HG03354 (cell line): ENCODE data around the gene A3GALT2.

Experiments
- ATAC-seq: cut with Tn5 transposase; IDR thresholded peaks from one replicate; pipeline ENCODE4 v1.9.1; 2021; ENCODE audit warnings: mild to moderate bottlenecking; ENCODE audit not compliant: unreplicated experiment, poor library complexity, severe bottlenecking

The A3GALT2 gene

DNA sequence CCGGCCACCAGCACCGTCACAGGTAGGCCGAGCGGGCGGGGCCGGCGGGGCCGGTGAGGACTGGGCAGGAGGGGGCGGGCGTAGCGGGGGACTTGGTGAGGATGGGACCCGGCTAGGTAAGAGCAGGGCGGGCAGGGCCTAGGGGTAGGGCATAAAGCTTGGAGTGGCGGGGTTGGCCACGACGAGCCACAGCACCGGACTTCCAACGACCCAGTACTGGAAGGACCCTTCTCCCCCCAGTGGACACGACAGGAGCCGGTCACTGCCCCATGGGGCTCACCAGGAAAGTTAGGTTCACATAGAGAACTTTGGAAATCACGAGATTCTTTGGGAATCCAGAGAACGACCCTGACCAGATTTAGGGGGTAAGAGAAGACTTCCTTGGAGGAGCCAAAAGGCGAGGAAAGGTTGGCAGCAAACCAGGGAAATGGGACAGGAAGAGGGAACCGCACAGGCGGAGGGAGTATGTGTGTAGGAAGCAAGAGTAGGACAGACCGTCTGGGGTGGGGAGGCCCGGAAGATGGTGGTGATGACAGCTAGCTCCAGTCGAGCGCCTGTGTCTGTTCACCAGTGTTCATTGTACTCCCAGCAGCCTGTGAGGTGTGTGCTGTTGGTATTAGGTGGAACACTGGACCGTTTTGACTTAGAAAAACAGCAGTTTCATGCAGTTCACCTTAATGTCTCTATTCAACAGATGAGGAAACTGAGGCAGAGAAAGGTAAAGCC is 44.2 kb downstream of the A3GALT2 start:
- no peak for ATAC-seq

DNA sequence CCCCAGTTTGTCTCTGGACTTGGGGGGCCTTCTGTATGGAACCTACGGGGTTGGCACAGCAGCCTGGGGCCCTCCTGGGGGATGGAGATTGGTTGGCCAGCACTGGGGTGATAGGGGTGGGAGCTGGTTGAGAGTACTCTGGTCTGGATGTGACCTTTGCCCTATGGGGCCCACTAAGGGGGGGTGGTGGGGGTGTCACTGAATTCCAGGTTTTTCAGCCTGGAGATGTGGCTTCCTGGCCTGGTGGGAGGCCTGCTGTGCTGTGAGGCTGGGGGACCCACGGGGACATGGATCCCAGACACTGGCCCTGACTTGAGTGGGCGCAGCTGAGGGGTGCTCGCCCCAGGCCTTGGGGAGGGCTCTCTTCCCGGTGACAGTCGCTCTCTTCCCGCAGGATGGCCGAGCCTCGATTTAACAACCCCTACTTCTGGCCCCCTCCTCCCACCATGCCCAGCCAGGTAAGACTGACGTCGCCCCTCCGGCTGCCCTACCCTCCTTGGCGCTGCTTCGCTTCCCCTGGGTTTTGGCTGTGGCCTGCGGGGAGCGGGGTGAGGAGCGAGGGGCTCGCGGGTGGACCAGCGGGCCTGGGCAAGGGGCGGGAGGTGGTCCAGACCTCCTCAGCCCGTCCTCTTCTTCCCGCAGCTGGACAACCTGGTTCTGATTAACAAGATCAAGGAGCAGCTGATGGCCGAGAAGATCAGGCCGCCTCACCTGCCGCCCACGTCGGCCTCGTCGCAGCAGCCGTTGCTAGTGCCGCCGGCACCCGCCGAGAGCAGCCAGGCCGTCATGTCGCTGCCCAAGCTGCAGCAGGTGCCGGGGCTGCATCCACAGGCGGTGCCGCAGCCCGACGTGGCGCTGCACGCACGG is 45.0 kb downstream of the A3GALT2 start:
- no peak for ATAC-seq

GRCh38 chr1:33275195-33275594 is 45.7 kb downstream of the A3GALT2 start:
- ATAC-seq, result no peak

GRCh38 chr1:33274446-33274845 is 46.5 kb downstream of the A3GALT2 start:
- ATAC-seq, result no peak

- ATAC-seq, result no peak
Observed at GRCh38 chr1:33273961-33274371, 46.9 kb downstream of the A3GALT2 start.

- no peak for ATAC-seq
Observed at GRCh38 chr1:33273406-33273805, 47.5 kb downstream of the A3GALT2 start.

GRCh38 chr1:33272930-33273329 is 48.0 kb downstream of the A3GALT2 start:
- ATAC-seq, result no peak

DNA sequence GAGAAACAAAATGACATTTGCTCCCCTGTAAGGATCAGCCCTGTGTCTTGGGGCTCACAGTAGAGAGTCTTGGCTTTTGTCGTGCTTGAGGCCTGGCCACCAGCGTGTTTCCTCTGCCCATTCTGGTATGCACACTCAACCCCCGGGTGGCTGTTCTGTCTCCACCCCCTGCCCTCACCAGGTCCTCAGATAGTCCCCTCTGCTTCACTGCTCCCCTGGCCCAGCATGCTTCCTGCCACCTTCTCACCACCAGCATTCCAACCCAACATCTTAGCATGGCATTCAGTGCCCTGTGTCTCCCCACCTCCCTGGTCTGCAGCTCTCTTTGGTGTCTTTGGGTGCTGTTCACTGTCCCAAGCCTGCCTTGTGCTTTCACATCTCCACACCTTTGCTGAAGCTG is 48.4 kb downstream of the A3GALT2 start:
- no peak for ATAC-seq

- no peak for ATAC-seq
Observed at GRCh38 chr1:33271666-33272505, 49.0 kb downstream of the A3GALT2 start.

DNA sequence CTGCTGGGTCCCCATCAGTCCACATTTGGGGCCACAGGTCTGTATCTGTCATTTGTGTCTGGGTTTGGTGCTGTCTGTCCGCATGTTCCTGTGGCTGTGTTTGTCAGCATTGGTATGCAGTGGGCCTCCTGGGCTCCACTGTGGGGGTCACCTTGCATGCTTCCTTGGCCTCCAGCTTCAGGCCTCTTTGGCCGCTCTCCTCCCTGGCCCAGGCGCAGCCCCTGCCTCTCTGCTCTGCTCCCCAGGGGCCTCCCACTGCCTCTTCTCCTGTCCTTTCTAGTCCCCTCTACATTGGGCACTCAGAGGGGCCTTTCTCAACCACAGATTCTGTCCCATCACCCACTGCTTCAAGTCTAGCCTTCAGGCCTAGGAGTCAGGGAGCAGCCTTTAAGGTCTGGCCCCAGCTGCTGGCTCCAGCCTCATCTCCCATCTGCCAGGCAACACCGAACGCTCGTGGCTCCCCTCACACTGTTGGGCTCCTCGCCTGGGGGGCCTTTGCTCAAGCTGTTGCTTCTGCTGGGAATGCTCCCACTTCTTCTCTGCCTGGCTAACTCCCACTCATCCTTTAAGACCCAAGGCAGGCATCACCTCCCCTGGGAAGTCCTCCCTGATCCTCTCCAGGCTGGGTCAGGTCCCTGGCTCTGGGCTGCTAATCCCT is 50.0 kb downstream of the A3GALT2 start:
- no peak for ATAC-seq

DNA sequence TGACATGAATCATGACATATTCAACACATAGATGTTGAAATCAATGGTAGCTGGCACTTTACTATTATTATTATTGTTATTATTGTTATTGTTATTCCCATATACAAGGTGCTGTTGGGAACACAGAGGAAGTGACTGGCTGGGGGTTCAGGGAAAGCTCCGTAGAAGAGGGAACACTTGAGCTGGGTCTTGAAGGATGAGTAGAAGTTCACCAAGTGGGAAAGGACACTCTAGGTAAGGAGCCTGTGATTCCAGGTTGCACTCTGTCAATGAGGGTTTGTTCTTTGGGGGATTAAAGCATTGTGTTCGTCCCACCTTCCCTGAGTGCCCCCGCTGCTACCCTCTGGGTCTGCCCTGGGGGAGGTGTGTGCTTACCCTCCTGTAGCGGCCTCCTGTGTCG is 50.5 kb downstream of the A3GALT2 start:
- no peak for ATAC-seq

DNA sequence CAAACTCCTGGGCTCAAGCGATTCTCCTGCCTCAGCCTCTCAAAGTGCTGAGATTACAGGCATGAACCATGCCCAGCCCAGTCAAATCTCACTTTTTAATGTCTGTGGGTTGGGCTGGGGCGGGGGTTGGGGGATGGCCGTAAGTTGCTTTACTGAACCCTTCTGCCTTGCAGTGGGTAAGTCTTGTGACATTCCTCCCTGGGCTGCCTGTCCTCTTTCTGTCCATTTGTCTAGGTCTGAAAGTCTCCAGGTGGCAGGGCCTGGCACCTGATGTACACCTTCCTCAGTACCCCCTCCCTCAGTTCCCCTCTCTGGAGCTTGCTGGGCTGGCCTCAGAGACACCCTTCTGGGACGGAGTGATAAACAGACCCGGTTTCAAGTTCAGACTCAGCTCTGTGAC is 51.3 kb downstream of the A3GALT2 start:
- ATAC-seq, result no peak

GRCh38 chr1:33268927-33269610 is 51.8 kb downstream of the A3GALT2 start:
- ATAC-seq, result no peak

DNA sequence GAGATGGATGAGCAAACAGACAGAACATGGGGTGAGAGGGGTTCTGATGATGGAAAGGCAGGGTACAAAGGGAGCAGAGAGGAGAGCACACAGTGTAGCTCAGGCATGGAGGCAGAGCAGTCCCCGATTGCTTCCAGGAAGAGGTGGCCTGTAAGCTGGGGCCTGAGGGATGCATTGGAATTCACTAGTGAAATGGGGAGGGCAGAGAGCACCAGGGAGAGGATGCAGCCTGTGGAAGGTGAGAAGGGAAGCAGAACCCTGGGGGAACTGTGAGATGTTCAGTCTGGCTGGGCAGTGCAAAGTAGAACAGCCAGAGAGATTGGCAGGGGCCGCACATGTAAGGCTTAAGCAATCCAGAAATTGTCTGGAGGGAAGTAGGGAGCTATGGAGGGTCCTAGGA is 52.4 kb downstream of the A3GALT2 start:
- ATAC-seq, result no peak

GRCh38 chr1:33267468-33268205 is 53.3 kb downstream of the A3GALT2 start:
- no peak for ATAC-seq

DNA sequence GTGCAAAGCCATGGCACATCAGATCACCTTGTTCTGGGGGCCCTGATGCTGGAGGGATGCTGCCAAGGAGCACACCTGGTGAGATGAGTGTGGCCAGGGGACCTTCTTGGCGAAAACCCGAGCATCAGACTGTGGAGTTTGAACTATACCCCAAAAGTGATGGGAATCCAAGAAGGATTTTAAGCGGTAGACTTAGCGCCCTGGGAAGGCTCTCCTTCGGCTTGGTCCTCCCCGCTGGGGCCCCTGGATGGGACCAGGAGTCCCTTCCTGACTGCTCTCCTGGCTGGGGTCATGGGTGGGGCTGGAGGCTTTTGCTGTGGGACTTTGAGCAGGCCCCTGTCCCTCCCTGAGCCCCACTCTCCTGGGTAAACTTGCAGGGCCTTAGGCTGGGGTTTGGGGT is 54.1 kb downstream of the A3GALT2 start:
- no peak for ATAC-seq

DNA sequence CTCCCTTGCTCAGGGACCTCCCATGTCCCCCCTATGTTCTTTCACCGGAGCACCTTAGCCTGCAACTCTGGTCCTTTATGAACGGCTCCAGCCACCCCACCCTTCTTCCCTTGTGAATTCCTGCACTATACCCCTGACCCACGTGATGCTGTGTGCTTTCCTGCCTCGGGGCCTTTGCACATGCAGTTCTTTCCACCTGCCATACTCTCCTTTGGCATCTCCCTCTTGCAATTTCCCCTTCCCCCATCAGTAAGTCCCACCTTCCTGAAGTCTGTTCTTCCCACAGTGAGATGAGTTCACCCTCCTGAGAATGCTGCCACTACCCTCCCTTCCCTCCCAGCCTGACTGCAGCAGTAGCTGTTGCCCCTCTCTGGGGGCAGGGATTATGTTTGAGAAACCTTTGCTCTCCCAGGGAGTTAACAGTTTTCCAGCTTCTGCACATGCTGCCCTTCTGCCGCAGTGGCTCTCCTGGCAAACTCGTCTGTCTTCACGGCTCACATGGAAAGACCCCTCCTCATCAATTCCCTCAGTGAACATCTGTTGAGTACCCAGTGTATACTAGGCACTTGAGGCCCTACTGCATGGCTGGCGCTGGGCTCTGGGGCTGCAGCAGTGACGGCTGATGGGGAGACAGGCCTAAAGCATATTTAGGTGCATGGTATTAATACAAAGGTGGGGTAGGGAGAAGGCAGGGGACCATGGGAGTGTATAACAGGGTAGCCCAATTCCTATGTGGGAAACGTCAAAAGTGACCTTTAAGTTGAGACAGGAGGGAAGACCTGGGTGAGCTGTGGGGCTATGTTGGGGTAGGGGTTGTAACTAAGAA is 54.9 kb downstream of the A3GALT2 start:
- ATAC-seq, result no peak
